DND-41 (cell line): Measurements from ENCODE around the gene DNAH10.

Experiments used
- ATAC-seq: fragments of 200-7000 bp; cut with Tn5 transposase; 3 replicates; pipeline ENCODE4 v1.9.1; 2021; ENCODE audit warnings: low read depth; ENCODE audit not compliant: insufficient read depth
- DNase-seq: peaks from one replicate; pipeline ENCODE4 v3.0.0-alpha.2; 2020
- H2AFZ ChIP-seq: 2 replicates; pipeline ENCODE4 v1.6.0; 2012; ENCODE audit warnings: low read depth, low read length
- H3K27ac ChIP-seq: 2 replicates; pipeline ENCODE4 v1.5.1; 2012; ENCODE audit warnings: low read length, inconsistent platforms
- H3K27me3 ChIP-seq: fragments of 200-600 bp; sonication (generic); 2 replicates; pipeline ENCODE4 v1.6.0; 2012; ENCODE audit warnings: low read length, mild to moderate bottlenecking, inconsistent platforms; ENCODE audit not compliant: insufficient read depth, poor library complexity
- H3K36me3 ChIP-seq: 2 replicates; pipeline ENCODE4 v1.5.1; 2012; ENCODE audit warnings: low read length, inconsistent platforms; ENCODE audit not compliant: insufficient read depth
- H3K4me1 ChIP-seq: 2 replicates; pipeline ENCODE4 v1.5.1; 2012; ENCODE audit warnings: mild to moderate bottlenecking, low read length; ENCODE audit not compliant: insufficient read depth
- H3K4me2 ChIP-seq: 2 replicates; pipeline ENCODE4 v1.6.0; 2012; ENCODE audit warnings: mild to moderate bottlenecking, moderate library complexity, low read length, inconsistent platforms; ENCODE audit not compliant: insufficient read depth
- H3K4me3 ChIP-seq, 2 experiments: fragments of 200-600 bp in 1 of 2; shearing (Covaris generic) in 1 of 2; 2 replicates each; pipeline ENCODE4 v1.5.1; 2012 to 2016; ENCODE audit warnings: inconsistent platforms in 2 of 2, low read length in 2 of 2, mild to moderate bottlenecking in 2 of 2, low read depth in 1 of 2, moderate library complexity in 1 of 2
- H3K79me2 ChIP-seq: 2 replicates; pipeline ENCODE4 v1.6.0; 2012; ENCODE audit warnings: low read length, inconsistent platforms; ENCODE audit not compliant: insufficient read depth
- H3K9ac ChIP-seq: 2 replicates; pipeline ENCODE4 v1.6.0; 2012; ENCODE audit warnings: low read depth, mild to moderate bottlenecking, inconsistent platforms, low read length, moderate library complexity
- H3K9me3 ChIP-seq: 2 replicates; pipeline ENCODE4 v1.5.1; 2012; ENCODE audit warnings: low read length, moderate library complexity, mild to moderate bottlenecking, inconsistent platforms; ENCODE audit not compliant: insufficient read depth, severe bottlenecking
- H4K20me1 ChIP-seq: 2 replicates; pipeline ENCODE4 v1.6.0; 2012; ENCODE audit warnings: low read length; ENCODE audit not compliant: insufficient read depth
- CTCF ChIP-seq: IDR thresholded peaks from 2 replicates; pipeline ENCODE4 v1.5.1; 2012; ENCODE audit warnings: borderline replicate concordance, low read length, moderate library complexity, mild to moderate bottlenecking; ENCODE audit not compliant: poor library complexity, severe bottlenecking; ENCODE audit errors: extremely low read depth
- EZH2 ChIP-seq: IDR thresholded peaks from 3 replicates; pipeline ENCODE4 v1.6.1; 2012; ENCODE audit warnings: borderline replicate concordance, low read depth, mild to moderate bottlenecking, moderate library complexity, low read length, inconsistent platforms; ENCODE audit not compliant: severe bottlenecking

The DNAH10 gene

DNA sequence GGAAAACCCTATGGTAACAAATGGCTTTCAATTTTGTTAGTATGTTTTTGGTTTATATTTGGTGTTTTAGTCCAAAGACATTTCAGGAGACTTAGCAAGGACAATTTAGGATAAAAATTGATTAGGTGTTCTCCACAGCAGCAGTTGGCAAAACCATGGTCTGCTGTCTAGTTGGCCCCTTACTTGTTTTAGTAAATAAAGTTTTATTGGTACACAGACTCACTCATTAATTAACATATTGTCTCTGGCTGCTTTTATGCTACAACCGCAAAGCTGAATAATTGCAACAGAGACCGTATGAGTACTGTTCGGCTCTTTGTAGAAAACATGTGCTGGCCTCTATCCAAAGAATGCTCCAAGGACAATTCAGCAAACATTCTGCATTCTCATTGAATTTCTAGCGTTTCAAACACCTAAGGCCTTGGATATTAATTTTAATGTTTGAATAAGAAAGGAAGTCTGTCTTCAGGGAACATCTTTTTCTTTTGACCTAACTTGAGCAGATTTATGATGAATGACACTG is 132.8 kb downstream of the DNAH10 start:
- Histone ChIP-seq H2AFZ (no peak overlapping the region), H3K4me3 (no peak overlapping the region), H3K27me3 (peaks cover 1% of the 10 kb centered on the region), H3K9ac (no peak overlapping the region), H3K9me3 (no peaks in the 10 kb centered on the region), H4K20me1 (no peaks in the 10 kb centered on the region; the same call in 1 of the 2 replicates), H3K27ac (no peak overlapping the region), H3K4me1 (peaks cover 4% of the 10 kb centered on the region; the same call in 1 of the 2 replicates), H3K4me2 (no peak overlapping the region), H3K36me3 (no peaks in the 10 kb centered on the region), H3K79me2 (no peaks in the 10 kb centered on the region)
- DNase-seq (no peak), ATAC-seq (no peak)
- TF ChIP-seq CTCF: no peak
- no peak for TF ChIP-seq EZH2

GRCh38 chr12:123895451-123895850 is 133.3 kb downstream of the DNAH10 start:
- DNase-seq (no peak), ATAC-seq (no peak)
- Histone ChIP-seq H3K79me2 (no peaks in the 10 kb centered on the region), H3K9ac (no peak overlapping the region), H3K4me2 (no peak overlapping the region), H3K27me3 (no peaks in the 10 kb centered on the region), H3K4me3 (no peak overlapping the region), H3K4me1 (peaks cover 2% of the 10 kb centered on the region; the same call in 1 of the 2 replicates), H3K9me3 (no peaks in the 10 kb centered on the region), H4K20me1 (no peaks in the 10 kb centered on the region; the same call in 1 of the 2 replicates), H2AFZ (no peak overlapping the region), H3K36me3 (no peaks in the 10 kb centered on the region), H3K27ac (no peak overlapping the region)
- TF ChIP-seq EZH2: no peak
- TF ChIP-seq CTCF: no peak

DNA sequence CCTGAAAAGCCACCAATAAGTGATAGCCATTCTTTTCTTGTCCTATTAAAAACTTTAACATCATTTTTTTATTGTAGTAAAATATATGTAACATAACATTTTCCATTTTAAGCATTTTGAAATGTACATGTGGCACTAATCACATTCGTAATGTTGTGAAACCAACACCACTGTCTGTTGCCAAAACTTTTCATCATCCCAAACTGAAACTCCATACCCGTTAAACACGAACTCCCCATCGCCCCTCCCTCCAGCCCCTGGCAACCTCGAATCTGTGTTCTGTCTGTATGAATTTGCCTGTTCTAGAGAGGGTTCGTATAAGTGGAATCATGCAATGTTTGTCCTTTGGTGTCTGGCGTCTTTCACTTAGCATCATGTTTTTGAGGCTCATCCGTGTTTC is 134.7 kb downstream of the DNAH10 start:
- Histone ChIP-seq H3K36me3 (no peaks in the 10 kb centered on the region), H3K27me3 (no peaks in the 10 kb centered on the region), H3K9me3 (no peaks in the 10 kb centered on the region), H3K79me2 (no peaks in the 10 kb centered on the region), H3K4me2 (no peak overlapping the region), H3K27ac (no peak overlapping the region), H3K9ac (no peak overlapping the region), H3K4me1 (no peaks in the 10 kb centered on the region; the same call in 1 of the 2 replicates), H4K20me1 (no peaks in the 10 kb centered on the region), H3K4me3 (no peak overlapping the region), H2AFZ (no peak overlapping the region)
- ATAC-seq (no peak), DNase-seq (no peak)
- no peak for TF ChIP-seq CTCF
- no peak for TF ChIP-seq EZH2
